Right ventricle myocardium superior (tissue), 1 donor: ENCODE results near the gene PTTG2. TPM values are rescaled to one million over a fixed set of nuclear protein-coding genes. Genes with fewer than 3 reads are reported as not detected.

Source experiments
- ATAC-seq: fragments of 200-7000 bp; cut with Tn5 transposase; one replicate; pipeline ENCODE4 v1.9.1; 2020; ENCODE audit warnings: mild to moderate bottlenecking; ENCODE audit not compliant: poor library complexity
- DNase-seq: peaks from one replicate; pipeline ENCODE4 v3.0.0-alpha.2; 2020
- intact Hi-C: fragments of 100-400 bp; cut with DNase I; formaldehyde crosslinking; loops from one replicate; pipeline ENCODE4 v1.11.2; 2022
- total RNA-seq: library from RNA; stranded (reverse); fragmentation: NEBNext Ultra II Directional; extraction: Animal tissue kit (Norgen Biotek cat#: 25700); gene quantifications from one replicate; pipeline ENCODE4 v1.2.1, GENCODE V29; 2021
- donor health status: DM: no; HTN: yes; CAD: no; lungs with severe emphysema.

Gene PTTG2
- total RNA-seq, 1 donor from 2014 or later: 0.67 TPM

- ATAC-seq (no peak), DNase-seq (no peak)
- intact Hi-C loops: no loop called here
Observed at GRCh38 chr4:38001927-38002326, 41.7 kb downstream of the PTTG2 start.

GRCh38 chr4:38002451-38003071, 42.4 kb downstream of the PTTG2 start:
- intact Hi-C loops: no loop called here
- ATAC-seq: no peak
- no peak for DNase-seq

- ATAC-seq (no peak), DNase-seq (no peak)
- intact Hi-C loops: no loop called here
Observed at GRCh38 chr4:38003102-38003501, 42.9 kb downstream of the PTTG2 start.

- no peak for ATAC-seq
- no peak for DNase-seq
- intact Hi-C loops: no loop called here
Observed at GRCh38 chr4:38003628-38004027, 43.4 kb downstream of the PTTG2 start.

GRCh38 chr4:38004062-38004461, 43.9 kb downstream of the PTTG2 start:
- ATAC-seq: peak; percentile 36
- intact Hi-C loops: no loop called here
- no peak for DNase-seq

- ATAC-seq (no peak), DNase-seq (no peak)
- intact Hi-C loops: no loop called here
Observed at GRCh38 chr4:38004887-38005286, 44.7 kb downstream of the PTTG2 start.

GRCh38 chr4:38005637-38006036, 45.4 kb downstream of the PTTG2 start:
- DNase-seq (no peak), ATAC-seq (peak; percentile 33)
- intact Hi-C loops: no loop called here

GRCh38 chr4:38007645-38008044, 47.4 kb downstream of the PTTG2 start:
- intact Hi-C loops: no loop called here
- ATAC-seq (no peak), DNase-seq (no peak)

- intact Hi-C loops: no loop called here
- no peak for DNase-seq
- ATAC-seq: no peak
Observed at GRCh38 chr4:38008571-38009021, 48.4 kb downstream of the PTTG2 start.

GRCh38 chr4:38009421-38009820, 49.2 kb downstream of the PTTG2 start:
- intact Hi-C loops: no loop called here
- DNase-seq: no peak
- no peak for ATAC-seq

GRCh38 chr4:38009949-38010348, 49.8 kb downstream of the PTTG2 start:
- no peak for ATAC-seq

More at GRCh38 chr4:38009949-38010348, 49.8 kb downstream of the PTTG2 start:
- intact Hi-C loops: no loop called here
- DNase-seq: no peak

Other genes with a start within 250 kb of the PTTG2 start
- 15.6 TPM for gene PGM2, start 133.7 kb upstream of the PTTG2 start, total RNA-seq
- 125 TPM for gene TBC1D1, start 69.3 kb upstream of the PTTG2 start, total RNA-seq